ENCODE measurements around the gene TMPRSS4. TPM values are rescaled to one million over a fixed set of nuclear protein-coding genes. Genes with fewer than 3 reads are reported as not detected.

TMPRSS4 gene, protein sequence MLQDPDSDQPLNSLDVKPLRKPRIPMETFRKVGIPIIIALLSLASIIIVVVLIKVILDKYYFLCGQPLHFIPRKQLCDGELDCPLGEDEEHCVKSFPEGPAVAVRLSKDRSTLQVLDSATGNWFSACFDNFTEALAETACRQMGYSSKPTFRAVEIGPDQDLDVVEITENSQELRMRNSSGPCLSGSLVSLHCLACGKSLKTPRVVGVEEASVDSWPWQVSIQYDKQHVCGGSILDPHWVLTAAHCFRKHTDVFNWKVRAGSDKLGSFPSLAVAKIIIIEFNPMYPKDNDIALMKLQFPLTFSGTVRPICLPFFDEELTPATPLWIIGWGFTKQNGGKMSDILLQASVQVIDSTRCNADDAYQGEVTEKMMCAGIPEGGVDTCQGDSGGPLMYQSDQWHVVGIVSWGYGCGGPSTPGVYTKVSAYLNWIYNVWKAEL
- 100 to 1,000 TPM; 142 to 197 (median 161) TPM for total RNA-seq

DNA sequence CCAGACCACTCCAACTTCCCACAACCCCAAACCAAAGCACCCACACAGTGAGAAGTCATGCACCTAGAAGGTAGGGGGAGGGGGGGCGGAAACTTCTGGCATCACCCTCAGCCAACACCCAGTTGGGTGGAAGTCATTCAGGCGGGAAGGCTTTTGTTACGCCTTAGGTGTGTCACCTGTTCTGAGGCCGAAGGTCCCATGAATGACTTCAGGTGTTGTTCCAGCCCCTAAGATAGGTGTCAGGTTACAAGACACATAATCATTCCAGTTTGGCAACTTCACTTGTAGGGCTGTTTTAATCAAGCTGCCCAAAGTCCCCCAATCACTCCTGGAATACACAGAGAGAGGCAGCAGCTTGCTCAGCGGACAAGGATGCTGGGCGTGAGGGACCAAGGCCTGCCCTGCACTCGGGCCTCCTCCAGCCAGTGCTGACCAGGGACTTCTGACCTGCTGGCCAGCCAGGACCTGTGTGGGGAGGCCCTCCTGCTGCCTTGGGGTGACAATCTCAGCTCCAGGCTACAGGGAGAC is at the start of gene TMPRSS4:
Gene TMPRSS4, plus strand, starts transcription at position 325 of the 528 bp plus-strand sequence. CDS start 225 bp downstream, outside the sequence.
- Histone ChIP-seq H3K27ac (peak within 1 kb of the TSS; percentile 82 to 93 (median 90)), H3K4me3 (peak within 1 kb of the TSS; percentile 48 to 64 (median 56)), H3K27me3 (peaks cover 0 to 7% (median 0%) of the 10 kb centered on the region in 4 donors), H3K36me3 (peaks cover 0 to 6% (median 0%) of the 10 kb centered on the region in 3 donors), H3K4me1 (peaks cover 13 to 75% (median 24%) of the 10 kb centered on the region in 3 donors), H3K9me3 (no peaks in the 10 kb centered on the region)
- DNase-seq, result no peak
- intact Hi-C loops (cut with DNase I), result no loop called here
- 20 to 62% methylated on average over 1 to 3 of the region's 7 CpGs for WGBS, 2 donors
- TF ChIP-seq, protein P1, sequence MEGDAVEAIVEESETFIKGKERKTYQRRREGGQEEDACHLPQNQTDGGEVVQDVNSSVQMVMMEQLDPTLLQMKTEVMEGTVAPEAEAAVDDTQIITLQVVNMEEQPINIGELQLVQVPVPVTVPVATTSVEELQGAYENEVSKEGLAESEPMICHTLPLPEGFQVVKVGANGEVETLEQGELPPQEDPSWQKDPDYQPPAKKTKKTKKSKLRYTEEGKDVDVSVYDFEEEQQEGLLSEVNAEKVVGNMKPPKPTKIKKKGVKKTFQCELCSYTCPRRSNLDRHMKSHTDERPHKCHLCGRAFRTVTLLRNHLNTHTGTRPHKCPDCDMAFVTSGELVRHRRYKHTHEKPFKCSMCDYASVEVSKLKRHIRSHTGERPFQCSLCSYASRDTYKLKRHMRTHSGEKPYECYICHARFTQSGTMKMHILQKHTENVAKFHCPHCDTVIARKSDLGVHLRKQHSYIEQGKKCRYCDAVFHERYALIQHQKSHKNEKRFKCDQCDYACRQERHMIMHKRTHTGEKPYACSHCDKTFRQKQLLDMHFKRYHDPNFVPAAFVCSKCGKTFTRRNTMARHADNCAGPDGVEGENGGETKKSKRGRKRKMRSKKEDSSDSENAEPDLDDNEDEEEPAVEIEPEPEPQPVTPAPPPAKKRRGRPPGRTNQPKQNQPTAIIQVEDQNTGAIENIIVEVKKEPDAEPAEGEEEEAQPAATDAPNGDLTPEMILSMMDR (IDR thresholded peaks at IDR 0.05), result no peak
- peak in 3 of 4 donors; percentile 74 to 79 (median 77) for TF ChIP-seq POLR2A (IDR thresholded peaks at IDR 0.05)

DNA sequence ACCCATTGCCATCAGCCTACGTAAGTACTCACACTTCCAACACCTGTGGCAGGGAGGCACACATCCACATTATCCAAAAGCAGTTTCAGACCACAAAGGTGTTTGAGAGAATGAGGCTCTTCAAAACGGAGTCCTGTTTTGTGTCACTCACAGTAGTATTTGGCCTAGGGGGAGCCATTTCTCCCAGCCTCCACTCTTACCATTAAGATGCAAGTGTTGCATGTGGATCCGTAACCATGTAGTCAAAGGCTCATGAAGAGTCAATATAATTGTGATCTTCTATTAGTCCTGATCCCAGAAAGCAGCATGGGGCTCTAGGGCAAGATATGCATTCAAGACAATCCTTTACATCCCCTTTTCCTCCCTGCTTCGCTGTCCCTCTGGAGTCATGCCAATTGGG is 49.2 kb upstream of the TMPRSS4 start:
- no peaks in the 10 kb centered on the region for H3K4me1 ChIP-seq
- H3K9me3 ChIP-seq, result no peaks in the 10 kb centered on the region
- WGBS, 2 donors, result 84 to 100% methylated on average over 3 to 4 of the region's 4 CpGs
- H3K27ac ChIP-seq, result no peak overlapping the region
- DNase-seq, result no peak
- H3K27me3 ChIP-seq, result peaks cover 0 to 24% (median 0%) of the 10 kb centered on the region in 4 donors
- no peak for TF ChIP-seq POLR2A (IDR thresholded peaks at IDR 0.05)
- TF ChIP-seq, protein P1 (IDR thresholded peaks at IDR 0.05), result no peak
- H3K36me3 ChIP-seq, result no peaks in the 10 kb centered on the region
- intact Hi-C loops (cut with DNase I), result no loop called here
- no peak overlapping the region for H3K4me3 ChIP-seq

DNA sequence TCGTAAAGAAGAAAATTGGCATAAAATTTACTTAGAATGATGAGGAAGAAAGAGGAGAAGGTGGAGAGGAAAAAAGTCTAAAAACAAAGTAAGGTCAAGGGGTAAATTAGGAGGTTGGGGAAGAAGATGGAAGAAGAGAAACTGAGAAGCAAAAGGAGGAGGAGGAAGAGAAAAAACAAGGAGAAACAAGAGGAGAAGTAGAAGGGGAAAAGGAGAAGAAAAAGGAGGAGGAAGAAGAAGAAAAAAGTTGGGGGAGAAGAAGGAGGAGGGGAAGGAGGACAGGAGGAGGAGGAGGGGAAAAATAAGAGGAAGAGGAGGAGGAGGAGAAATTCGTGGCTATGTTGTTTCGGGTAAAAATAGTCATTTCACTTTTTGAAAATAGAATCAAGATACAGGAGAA is 48.3 kb upstream of the TMPRSS4 start:
- H3K27ac ChIP-seq, result no peak overlapping the region
- intact Hi-C loops (cut with DNase I), result no loop called here
- TF ChIP-seq, protein P1 (IDR thresholded peaks at IDR 0.05), result no peak
- TF ChIP-seq POLR2A (IDR thresholded peaks at IDR 0.05), result no peak
- 63 to 69% methylated on average over 3 of the region's 3 CpGs for WGBS, 2 donors
- no peak overlapping the region for H3K4me3 ChIP-seq
- no peaks in the 10 kb centered on the region for H3K4me1 ChIP-seq
- peaks cover 0 to 24% (median 0%) of the 10 kb centered on the region in 4 donors for H3K27me3 ChIP-seq
- H3K9me3 ChIP-seq, result no peaks in the 10 kb centered on the region
- H3K36me3 ChIP-seq, result no peaks in the 10 kb centered on the region
- DNase-seq, result no peak

DNA sequence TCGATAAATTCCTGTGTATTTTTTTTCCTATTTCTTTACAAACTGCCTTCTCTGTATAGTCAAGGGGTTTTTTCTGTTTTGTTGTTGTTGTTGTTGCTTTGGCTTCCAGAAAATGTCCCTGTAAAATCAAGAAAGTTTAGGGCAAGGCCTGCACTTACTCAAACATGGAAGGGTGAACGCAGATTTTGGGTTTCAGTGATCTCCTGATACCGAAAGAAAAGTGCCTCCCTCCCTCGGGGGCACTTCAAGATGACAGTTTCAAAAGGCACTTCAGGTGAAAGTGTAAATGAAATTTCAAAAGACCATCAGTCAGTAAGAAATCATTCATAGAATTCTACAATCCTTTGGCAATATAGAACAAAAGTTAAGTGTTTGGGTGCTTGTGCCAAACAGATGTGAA is 43.4 kb upstream of the TMPRSS4 start:
- DNase-seq, result no peak
- no peak overlapping the region for H3K4me3 ChIP-seq
- H3K27ac ChIP-seq, result no peak overlapping the region
- no peaks in the 10 kb centered on the region for H3K36me3 ChIP-seq
- no peaks in the 10 kb centered on the region for H3K9me3 ChIP-seq
- no peak for TF ChIP-seq POLR2A (IDR thresholded peaks at IDR 0.05)
- WGBS, 2 donors, result 61 to 76% methylated on average over 4 of the region's 4 CpGs
- H3K4me1 ChIP-seq, result no peaks in the 10 kb centered on the region
- intact Hi-C loops (cut with DNase I), result no loop called here
- H3K27me3 ChIP-seq, result peaks cover 0 to 29% (median 0%) of the 10 kb centered on the region in 4 donors

DNA sequence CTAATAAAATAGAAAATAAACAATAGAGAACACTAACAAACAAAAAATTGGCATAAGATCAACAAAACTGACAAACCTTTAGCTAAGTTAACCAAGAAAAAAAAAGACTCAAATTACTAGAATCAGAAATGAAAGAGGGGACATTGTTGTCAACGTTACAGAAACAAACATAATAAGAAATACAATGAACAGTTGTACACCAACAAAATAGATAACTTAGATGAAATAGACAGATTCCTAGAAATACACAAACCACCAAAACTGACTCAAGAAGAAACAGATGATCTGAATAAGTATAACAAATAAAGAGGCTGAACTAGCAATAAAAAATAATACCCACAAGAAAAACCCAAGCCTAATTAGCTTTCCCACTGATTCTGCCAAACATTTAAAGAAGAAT is 34.7 kb upstream of the TMPRSS4 start:
- H3K27me3 ChIP-seq, result peaks cover 0 to 64% (median 0%) of the 10 kb centered on the region in 4 donors
- H3K4me1 ChIP-seq, result peaks cover 0 to 19% (median 12%) of the 10 kb centered on the region in 3 donors
- H3K27ac ChIP-seq, result no peak overlapping the region
- no peak overlapping the region for H3K4me3 ChIP-seq
- TF ChIP-seq POLR2A (IDR thresholded peaks at IDR 0.05), result no peak
- TF ChIP-seq, protein P1 (IDR thresholded peaks at IDR 0.05), result no peak
- DNase-seq, result no peak
- no peaks in the 10 kb centered on the region for H3K36me3 ChIP-seq
- intact Hi-C loops (cut with DNase I), result no loop called here
- 80% methylated on average over 1 of the region's 1 CpG for WGBS, 2 donors
- H3K9me3 ChIP-seq, result no peaks in the 10 kb centered on the region

Data from esophagus squamous epithelium (tissue), 5 donors.